COLO829 (cell line): ENCODE measurements around the gene PACRG.

Experiments
- DNase-seq: peaks from one replicate; pipeline ENCODE4 v3.0.0; 2012; ENCODE audit warnings: low spot score

Gene PACRG

DNA sequence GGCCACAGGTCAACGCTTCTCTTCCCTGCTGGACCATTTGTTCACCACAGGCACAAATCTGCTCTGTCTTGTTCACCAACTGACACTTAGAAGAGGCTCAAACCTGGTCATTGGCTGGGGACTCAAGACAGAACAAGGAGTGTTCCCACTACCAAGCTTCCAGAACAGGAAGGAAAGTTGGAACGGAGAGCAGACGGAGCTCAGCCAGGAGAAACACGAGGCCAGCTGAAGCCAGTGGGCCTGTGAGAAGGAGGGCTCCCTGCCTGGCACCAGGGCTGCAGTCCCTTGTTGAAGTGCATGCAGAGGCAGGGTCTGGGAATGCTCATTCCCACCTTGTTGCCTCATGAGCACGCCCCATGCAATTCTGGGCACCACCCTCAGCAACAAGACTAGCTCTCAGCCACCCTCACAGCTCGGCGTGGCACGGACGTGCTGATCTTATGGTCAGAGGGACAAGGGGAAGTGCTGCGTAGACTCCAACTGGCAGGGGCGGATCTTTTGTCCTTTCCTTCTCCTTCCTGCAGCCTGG lies 450.2 kb downstream of the PACRG start:
- DNase-seq, result no peak

DNA sequence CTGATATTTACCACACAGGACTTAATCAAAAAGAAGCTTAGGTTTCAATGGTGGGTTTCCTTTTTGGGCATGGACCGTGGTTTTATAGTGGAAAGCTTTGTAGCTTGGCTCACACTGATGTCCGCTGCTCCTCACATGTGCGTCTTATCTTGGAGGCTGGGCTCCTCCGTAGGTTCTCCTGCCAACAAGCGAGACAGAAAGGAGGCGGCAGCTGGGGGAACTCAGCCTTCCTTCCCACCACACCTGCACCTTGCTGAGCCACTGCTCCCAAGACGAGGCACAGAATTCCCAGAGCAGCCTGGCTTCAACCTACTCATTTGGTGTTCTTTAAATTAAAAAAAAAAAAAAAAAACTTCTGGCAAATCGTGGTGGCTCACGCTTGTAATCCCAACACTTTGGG lies 451.3 kb downstream of the PACRG start:
- DNase-seq, result no peak

DNA sequence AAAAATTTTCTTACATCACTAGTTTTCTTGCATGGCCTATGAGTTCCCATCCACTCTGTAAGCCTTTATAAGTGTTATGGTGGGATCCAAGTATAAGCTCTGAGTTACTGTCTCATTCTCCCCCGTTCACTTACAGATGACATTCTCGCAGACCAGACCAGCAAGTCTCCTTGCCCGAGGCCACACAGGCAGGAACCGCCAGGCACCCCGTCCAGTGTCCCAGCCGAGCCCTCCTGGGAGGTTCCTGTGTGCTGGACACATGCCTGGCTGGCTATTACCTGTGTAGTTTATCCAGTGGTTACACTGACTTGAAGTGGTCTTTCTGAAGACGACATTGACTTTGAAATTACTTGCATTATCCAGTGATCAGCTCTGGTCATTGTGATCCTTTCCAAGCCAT lies 451.9 kb downstream of the PACRG start:
- no peak for DNase-seq

DNA sequence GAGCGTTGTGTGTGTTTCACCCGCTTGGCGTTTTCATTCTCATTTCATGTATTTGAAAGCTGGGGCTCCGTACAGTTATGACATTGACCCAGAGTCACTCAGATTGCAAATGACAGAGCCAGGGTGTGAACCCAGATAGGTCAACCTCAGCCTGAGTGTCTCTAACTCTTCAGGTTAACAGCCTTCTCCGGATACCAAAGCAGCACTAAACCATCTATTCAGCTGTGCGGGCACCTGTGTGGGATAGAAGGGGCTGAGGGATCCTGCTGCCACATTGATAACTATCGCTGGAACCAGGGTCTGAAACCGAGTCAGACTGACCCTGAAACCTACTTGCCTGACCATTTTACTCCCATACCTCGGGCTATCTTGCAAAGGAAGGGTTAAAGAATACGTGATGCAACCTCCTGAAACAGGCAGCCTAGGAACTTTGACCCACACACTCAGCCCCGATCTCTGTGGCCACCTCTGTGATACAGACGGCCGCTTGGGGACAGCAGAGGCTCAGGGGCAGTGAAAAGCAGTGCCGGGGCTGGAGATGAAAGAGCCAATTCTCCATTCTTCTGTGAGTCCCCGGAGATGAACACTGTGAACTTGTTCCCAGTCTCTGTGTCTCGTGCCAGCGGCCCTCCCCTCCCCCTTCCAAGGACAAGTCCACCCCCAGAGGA lies 453.2 kb downstream of the PACRG start:
- DNase-seq, result peak; percentile 76

DNA sequence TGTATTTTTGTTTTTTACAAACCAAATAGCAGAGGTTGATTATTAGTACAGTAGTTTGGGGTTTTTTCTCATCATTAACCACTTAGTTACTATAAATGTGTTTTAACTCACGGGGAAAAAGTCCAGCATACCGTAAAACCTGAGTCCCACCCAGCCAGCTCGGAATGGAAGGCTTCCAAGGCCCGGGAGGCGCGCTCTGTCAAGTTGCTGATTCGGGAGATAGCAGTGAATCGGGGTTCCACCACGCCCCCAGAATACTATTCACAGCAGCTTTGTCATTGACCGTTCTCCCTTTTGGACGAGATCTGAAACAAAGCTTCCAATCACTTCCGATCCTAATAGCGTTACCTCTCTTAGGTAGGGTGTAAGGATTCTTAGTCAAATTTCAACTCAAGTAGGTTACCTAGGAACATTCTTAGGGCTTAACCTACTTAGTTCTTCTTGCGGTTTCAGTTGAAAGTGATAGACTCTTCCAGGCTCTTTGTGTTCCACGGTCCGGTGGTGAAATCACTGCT lies 453.9 kb downstream of the PACRG start:
- DNase-seq, result no peak

DNA sequence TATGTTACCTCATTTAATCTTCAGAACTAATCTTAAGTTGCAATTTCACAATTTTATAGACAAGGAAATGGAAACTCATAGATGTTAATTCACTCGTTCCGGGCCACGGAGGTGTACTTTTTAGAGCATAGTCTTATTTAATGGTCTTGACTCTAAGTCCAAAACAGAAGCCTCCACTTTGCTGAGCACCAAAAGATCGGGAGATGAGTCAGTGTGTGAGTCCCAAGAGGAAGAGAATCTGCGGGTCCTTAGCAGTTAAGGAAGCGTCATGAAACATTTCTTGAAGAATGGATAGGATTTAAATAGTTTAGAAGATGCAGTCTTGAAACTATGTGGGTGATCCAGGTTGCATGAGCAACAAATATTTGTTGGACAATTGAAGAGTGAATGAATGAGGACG lies 454.9 kb downstream of the PACRG start:
- no peak for DNase-seq

DNA sequence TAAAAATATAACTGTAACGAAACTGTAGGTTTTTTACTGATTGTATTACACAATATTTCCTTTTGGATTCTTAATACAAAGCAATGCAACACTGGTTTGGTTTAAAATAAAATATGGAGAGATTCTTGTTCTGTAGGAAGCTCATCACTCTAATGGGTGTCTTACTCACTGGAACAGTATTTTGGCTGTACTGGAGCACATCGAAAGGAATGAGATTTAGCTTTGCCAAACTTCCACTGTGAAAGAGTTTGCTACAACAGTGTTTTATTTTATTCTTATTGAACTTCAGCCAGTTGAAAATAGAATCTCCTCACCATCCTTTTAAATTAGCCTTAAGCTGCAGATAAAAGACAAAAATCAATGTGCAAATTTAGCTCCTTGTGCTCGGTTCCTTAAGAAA lies 456.0 kb downstream of the PACRG start:
- DNase-seq, result no peak

DNA sequence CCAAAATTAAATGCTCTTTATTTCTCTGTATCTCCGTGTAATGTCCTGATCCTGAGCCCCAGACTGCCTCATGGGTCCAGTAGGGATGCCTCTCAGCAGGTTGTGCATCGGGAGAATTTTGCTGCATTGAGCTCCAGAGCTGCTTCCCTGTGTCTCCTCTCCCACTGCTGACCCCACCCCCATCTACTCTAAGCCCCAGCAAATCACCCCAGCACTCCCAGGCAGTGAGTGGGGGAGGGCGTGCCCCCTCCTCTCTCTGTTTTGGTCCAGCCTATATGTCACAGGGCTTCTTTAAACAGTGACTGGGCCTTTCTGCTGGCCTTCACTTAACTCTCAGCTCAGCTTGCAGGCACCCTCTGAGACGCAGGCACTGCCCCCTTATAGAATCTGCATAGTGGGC lies 458.0 kb downstream of the PACRG start:
- DNase-seq, result no peak

DNA sequence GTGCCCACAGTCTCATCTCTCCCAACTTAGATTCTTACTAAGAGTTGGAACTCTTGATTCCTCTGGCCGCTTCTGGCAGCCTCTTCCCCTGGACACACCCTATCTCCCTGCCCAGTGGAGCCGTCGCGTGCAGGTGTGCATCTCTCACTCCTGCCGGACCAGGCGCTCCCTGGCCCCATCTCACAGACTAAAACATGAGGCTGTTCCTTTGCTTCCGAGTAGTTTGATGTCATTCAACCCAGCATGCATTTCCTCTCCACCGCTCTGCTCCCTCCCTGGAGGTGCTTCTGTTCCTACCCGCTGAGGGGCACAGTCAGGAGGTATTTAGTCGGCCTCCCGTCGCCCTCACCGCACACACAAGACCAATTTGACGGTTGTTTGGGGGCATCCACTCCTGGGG lies 458.8 kb downstream of the PACRG start:
- DNase-seq, result no peak

DNA sequence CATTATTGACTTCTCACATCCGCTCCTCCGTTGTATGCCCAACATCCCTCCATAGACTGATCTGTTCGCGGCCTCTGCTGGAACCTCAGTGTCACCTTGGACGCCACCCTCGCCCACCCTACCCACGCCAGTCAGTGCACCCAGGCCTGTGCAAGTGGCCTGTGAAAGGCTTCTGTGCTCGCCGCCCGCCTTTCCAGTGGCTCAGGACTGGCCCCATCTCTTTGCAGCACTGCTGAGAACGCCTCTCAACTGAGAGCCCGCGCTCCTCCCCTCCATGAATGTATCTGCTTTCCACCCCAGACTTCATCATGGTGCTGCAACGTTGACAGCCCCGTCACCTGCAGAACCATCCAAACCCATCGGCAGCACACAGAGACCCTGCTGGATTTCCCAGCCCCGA lies 459.4 kb downstream of the PACRG start:
- DNase-seq, result no peak

DNA sequence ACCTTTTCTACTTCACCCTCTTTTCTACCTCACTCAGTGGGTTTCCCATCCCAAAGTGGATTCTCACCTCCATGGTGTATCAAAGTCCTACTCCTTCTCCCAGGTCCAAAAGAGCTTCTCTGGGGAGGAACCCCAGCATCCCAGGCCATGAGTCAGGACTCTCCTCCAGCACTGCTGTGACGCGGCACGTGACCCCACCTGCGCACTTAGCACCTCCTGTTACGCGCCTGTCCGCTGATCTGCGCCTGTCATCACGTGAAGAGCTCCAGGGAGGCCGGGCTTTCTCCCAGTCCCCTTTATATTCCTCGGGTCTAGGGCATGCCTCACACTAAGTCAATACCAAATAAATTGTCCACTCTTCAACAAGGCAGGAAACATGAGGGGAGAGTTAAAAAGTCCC lies 459.8 kb downstream of the PACRG start:
- no peak for DNase-seq

DNA sequence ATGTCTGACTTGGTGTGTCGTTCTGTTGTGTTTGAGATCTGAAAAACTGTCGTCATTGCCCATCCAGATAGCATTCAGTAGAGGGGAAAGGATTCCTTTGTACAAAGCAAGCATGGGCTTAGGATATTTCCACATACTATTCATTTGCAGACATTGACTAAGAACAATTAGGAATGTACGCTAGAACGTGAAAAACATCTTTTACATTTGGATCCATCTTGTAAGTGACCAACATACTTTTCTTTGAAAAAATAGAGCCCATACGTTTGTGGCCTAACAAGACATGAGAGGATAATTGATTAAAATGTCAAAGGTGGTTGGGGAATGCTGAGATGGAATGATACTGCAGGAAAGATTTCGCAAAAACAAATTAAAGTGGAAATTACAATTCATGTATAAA lies 461.0 kb downstream of the PACRG start:
- DNase-seq, result no peak

DNA sequence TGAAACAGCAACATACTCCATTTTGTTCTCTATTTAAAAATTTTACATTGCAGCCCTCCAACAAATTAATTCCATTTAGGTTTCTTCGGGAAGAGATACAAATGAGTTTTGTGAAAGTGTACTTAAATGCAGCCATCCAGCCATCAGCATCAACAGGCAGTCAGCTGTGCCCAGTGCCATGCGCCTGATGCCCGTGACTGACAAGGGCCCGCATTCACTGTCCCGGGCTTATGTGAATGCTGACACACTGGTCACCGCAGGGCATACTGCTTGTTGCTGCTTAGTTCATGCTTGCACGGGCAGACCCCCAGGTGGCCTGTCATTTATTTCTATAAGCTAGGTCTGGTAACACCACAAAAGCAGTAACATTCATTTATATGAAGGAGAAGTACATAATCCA lies 461.8 kb downstream of the PACRG start:
- DNase-seq, result no peak

DNA sequence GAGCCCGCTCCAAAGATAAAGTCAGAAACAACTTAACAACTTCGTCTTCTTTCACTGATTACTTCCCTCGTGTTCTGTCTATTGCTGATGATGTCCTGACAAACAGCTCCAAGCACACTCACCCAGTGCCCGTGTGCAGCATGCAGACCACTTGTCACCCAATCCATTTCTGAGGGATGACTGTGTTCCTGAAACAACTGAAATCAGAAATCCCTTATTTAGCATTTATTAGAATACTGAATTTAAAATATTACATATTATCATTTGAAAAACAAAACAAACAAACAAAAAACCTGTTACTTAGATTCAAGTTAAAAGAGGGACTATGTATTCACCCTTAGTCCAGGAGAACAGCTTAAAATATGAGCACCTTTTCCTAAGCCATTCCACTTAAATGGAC lies 463.0 kb downstream of the PACRG start:
- DNase-seq, result no peak

DNA sequence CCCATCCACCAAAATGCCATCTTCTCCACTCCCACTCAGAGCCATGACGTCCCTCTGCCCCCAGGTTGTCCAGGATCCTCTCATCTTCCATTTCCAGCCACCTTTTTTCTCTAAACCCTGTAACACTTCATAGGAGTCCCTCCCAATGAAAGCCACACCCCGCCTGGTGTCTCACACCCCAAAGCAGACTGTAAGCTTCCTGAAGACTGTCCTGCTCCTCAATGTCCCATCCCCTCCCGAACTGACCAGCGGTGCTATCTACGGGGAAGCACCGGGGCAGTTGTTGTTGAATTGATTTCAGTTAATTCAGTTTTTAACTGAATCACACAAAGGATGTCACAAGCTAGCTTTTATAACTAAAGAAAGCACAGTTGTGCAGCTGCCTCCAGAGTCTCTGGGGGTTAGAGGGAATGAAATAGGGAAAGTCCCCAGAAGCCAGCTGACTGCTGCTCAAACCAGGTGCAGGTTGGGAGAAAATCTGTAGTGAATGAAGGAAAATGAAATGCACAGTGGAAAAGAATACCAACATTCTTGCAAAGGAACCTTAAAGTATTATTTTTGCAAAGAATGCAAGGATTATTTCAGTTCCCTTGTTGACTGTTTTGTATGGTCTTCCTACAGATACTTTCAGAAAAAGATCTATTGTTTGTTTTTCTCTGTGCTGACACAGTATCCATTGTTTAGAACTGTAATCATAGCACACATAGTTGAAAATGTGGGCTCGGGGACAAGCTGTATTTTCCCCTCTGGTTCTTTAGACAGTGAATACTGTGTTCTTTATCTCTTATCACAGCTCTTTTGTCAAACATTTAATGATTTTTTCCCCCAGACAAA lies 464.1 kb downstream of the PACRG start:
- peak; percentile 74 for DNase-seq

DNA sequence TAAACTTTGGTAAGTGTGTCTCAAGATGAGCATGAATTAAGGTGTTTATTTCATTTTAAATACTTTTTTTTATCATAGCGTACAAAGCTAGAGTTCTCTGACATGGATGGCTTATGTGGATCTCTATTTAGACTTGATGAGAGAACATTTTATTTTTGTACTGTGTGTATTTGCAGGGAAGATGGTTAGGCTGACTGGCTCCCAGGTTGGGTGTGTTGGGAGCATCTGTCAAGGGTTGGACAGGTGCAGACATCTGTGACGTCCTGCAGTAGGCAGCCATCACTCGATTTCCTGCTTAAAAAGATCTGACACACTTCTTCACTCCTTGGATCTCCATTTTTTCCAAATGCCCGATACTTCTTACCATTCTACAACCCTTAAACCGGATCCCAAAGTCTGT lies 464.8 kb downstream of the PACRG start:
- DNase-seq, result no peak

DNA sequence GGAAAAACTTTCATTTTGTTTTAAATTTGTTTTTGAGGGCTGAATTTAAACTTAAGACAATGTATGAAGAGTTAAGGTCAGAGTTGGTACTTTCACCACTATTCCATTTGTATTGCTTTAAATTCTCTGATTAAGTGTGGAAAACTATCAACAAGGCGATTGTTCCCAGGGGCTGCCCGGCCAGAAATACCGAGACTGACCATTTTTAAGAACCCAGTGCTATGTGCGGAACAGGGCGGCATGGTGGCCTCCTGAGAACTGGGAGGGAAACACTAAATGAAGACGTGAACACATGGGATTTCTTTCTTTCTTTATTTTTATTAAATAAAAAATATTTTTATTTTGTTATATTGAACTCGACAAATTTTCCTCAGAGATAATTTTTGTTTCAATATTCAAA lies 465.6 kb downstream of the PACRG start:
- no peak for DNase-seq

DNA sequence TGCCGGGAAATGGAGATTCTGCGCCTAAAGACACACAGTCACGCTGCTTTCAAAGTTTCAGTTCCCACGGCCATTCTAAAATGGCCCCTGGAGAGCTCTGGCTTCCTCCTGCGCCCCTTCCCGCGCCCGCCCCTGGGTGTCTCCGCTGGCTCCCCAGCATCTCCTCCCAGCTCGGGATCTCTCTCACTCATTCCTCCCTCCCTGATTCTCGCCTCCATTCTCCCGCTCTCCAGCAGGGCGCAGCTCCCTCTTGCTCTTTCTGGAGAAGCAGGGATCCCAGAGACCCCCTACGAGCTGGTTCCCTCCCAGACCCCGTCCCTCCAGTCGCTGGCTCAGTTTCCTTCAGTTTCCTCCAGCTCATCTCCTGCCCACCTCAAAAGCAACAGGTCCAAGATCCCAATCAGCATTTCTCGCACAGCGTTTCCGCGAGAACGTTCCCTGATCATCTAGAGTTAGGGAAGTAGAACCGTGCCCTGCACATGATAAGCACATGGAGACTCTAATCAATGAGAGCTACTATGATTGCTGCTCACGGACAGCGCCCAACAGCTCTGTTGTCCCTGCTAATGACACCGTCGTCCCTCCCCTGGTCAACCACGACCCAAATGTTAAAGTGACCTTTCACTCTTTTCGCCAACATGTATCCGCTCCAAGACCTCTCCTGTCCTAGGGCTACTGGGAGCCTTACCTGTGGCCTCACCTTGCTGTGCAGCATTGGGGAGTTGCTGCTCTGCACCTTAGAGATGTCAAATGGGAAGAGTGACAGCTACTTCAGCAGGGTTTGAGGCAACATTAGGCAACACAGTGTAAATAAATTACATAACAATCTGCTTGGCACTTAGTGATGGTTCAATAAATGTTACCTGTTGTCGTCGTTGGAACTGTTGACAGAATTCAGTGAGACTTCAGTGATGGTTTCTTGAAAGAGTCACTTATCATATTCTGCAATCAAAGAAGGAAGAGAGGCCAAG lies 468.2 kb downstream of the PACRG start:
- DNase-seq, result no peak

DNA sequence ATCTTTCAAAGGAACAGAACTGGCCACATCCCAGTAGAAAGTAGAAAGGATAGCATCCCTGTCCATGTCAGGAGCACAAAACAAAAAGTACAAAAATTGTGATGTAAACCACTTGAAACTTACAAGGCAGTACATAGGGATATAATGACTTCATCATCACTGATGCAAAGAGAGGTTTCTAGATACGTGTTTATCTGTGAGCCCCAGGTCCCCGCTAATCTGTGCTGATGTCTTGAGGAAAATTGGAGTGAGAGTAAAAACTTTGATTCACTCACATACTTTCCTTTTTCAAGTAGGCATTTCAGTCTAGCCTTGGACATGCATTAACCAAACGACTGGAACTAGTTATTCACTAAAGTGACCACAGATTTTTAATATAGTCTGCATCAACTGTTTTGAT lies 470.1 kb downstream of the PACRG start:
- no peak for DNase-seq

DNA sequence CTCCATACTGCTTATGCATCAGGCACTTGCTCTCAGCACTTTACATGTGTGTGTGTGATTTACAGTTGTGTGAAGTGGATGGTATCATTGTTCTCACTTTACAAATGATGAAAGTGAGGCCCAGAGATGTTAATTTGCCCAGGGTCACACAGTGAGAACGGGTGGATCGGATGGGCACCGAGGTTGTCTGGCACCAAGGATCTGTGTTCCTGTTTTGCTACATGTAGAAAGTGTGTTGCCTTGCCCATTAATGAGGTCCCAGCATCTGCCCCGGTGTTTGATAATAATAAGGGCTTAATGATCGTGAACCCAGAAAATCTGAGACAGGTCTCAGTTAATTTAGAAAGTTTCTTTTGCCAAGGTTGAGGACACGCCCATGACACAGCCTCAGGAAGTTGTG lies 470.6 kb downstream of the PACRG start:
- DNase-seq, result no peak

DNA sequence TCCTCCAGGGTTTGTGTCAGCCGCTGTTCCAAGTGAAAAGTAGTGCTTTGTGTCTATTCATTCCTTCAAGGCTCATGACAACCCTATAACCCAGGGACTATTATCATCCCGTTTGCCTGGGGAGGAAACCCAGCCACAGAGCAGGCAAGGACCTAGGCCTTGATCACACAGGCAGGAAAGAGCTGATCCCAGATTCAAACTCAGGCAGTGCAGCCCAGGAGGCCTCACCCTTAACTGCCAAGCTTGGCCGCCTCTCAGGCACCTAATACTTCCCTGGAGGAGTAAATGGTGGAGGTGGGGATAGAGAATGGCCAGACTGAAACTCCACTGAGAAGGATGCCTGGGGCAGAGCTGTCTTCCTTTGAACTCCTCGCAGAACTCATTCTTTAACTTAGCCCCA lies 471.6 kb downstream of the PACRG start:
- no peak for DNase-seq

DNA sequence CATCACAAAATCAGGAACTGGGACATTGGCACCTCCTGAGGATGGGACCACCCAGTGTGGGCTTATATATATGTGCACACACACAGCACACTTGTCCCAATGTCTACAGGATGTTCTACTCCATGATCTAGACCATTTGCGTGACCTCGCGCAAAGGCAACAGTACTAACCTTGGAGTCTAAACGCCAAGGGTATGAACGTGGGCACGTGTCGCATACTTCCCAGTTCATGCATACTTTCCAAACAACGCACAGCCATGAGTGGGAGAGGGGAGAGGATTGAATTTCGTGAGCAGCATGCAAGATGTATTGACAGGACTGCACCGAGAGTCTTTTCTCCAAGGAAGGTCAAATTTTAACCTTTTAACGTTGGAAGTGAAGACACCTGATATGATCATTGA lies 472.5 kb downstream of the PACRG start:
- DNase-seq, result no peak
